Activated CD8-positive, alpha-beta T cell treated with anti-CD3 and anti-CD28 coated beads for 36 hours (primary cell): ENCODE data around the gene B4GALNT1. TPM values are rescaled to one million over a fixed set of nuclear protein-coding genes. Genes with fewer than 3 reads are reported as not detected.

Source experiments
- ATAC-seq: fragments of 200-7000 bp; cut with Tn5 transposase; one replicate; pipeline ENCODE4 v1.10.0; 2021; ENCODE audit warnings: mild to moderate bottlenecking, moderate library complexity
- CTCF ChIA-PET: fragments of 350-600 bp; sonication (Branson Sonifier 250); formaldehyde crosslinking; loops from one replicate; lab custom pipeline; 2021; ENCODE audit warnings: antibody characterized with exemption; lab: Charles Lee
- POLR2A ChIA-PET: fragments of 350-600 bp; sonication (Branson Sonifier 250); formaldehyde crosslinking; loops from one replicate; lab custom pipeline; 2021; ENCODE audit warnings: antibody characterized with exemption; lab: Charles Lee
- DNase-seq: peaks from one replicate; pipeline ENCODE4 v3.0.0-alpha.2; 2020
- H3K27ac Mint-ChIP-seq: one replicate; pipeline ENCODE4 v1.8.0; 2021; ENCODE audit warnings: mild to moderate bottlenecking, mixed read lengths
- H3K27me3 Mint-ChIP-seq: one replicate; pipeline ENCODE4 v1.8.0; 2021; ENCODE audit warnings: mixed read lengths
- H3K36me3 Mint-ChIP-seq: one replicate; pipeline ENCODE4 v1.8.0; 2021; ENCODE audit warnings: low read depth, mixed read lengths
- H3K4me1 Mint-ChIP-seq: one replicate; pipeline ENCODE4 v1.8.0; 2021; ENCODE audit warnings: low read depth, mixed read lengths
- H3K4me3 Mint-ChIP-seq: one replicate; pipeline ENCODE4 v1.8.0; 2021; ENCODE audit warnings: mild to moderate bottlenecking, moderate library complexity, mixed read lengths
- H3K9me3 Mint-ChIP-seq: one replicate; pipeline ENCODE4 v1.8.0; 2021; ENCODE audit warnings: mixed read lengths
- intact Hi-C: fragments of 100-400 bp; cut with micrococcal nuclease; formaldehyde crosslinking; loops from one replicate; pipeline ENCODE4 v1.10.0; 2022
- total RNA-seq, 2 experiments: library from RNA; stranded (reverse); gene quantifications; one replicate each; pipeline ENCODE4 v1.2.3, GENCODE V29; 2021
- TF ChIP-seq, protein P1 (sequence below): fragments of 200-600 bp; IDR thresholded peaks from one replicate; pipeline ENCODE4 v1.8.0; 2022; ENCODE audit warnings: antibody characterized with exemption, mild to moderate bottlenecking

B4GALNT1 gene
- total RNA-seq, 2 experiments from 2014 or later = 0.61 to 1.4 TPM

DNA sequence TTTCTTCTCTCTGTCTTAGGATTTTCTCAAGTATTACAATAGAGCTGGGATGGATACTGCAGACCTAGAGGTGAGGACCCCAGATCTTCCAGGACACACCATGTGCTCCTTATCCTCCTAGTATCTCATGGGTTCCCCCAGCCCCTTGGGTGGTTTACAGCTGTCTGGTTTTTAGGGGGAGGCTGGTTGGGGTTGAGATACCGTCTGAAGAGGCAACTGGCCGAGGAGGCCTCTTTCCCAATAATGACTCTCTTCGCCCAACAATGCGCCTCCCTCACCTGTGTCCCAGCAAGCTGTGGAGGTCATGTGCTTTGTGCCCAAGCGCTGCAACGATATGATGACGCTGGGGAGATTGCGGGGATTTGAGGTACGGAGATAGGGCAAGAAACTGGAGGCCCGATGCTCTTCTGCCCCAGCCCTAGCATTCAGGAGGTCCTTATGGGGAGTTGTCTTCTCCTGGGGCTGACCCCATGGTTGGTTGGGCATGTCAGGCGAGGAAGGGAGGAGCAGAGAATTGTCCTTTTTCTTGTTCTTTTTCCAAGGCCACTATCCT is 18.0 kb downstream of the B4GALNT1 start:
- H3K4me1 Mint-ChIP-seq = peaks cover 9% of the 10 kb centered on the region
- peaks cover 35% of the 10 kb centered on the region for H3K27me3 Mint-ChIP-seq
- CTCF ChIA-PET = interaction anchor here (2.1 to 8.0 kb wide), 3 partner anchors 12 to 32 kb away, joined by 7 to 60 read pairs (median 9); no protein-coding TSS in a partner anchor
- TF ChIP-seq, protein P1, sequence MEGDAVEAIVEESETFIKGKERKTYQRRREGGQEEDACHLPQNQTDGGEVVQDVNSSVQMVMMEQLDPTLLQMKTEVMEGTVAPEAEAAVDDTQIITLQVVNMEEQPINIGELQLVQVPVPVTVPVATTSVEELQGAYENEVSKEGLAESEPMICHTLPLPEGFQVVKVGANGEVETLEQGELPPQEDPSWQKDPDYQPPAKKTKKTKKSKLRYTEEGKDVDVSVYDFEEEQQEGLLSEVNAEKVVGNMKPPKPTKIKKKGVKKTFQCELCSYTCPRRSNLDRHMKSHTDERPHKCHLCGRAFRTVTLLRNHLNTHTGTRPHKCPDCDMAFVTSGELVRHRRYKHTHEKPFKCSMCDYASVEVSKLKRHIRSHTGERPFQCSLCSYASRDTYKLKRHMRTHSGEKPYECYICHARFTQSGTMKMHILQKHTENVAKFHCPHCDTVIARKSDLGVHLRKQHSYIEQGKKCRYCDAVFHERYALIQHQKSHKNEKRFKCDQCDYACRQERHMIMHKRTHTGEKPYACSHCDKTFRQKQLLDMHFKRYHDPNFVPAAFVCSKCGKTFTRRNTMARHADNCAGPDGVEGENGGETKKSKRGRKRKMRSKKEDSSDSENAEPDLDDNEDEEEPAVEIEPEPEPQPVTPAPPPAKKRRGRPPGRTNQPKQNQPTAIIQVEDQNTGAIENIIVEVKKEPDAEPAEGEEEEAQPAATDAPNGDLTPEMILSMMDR = no peak
- ATAC-seq = no peak
- DNase-seq = no peak
- no peaks in the 10 kb centered on the region for H3K9me3 Mint-ChIP-seq
- H3K27ac Mint-ChIP-seq = no peak overlapping the region
- intact Hi-C loops = no loop called here
- POLR2A ChIA-PET = interaction anchor here (0.6 to 4.8 kb wide), 6 partner anchors 10 to 88 kb away, joined by 3 to 27 read pairs (median 4); partner anchors contain the start of genes DTX3 and PIP4K2C
- H3K36me3 Mint-ChIP-seq = no peaks in the 10 kb centered on the region
- no peak overlapping the region for H3K4me3 Mint-ChIP-seq

DNA sequence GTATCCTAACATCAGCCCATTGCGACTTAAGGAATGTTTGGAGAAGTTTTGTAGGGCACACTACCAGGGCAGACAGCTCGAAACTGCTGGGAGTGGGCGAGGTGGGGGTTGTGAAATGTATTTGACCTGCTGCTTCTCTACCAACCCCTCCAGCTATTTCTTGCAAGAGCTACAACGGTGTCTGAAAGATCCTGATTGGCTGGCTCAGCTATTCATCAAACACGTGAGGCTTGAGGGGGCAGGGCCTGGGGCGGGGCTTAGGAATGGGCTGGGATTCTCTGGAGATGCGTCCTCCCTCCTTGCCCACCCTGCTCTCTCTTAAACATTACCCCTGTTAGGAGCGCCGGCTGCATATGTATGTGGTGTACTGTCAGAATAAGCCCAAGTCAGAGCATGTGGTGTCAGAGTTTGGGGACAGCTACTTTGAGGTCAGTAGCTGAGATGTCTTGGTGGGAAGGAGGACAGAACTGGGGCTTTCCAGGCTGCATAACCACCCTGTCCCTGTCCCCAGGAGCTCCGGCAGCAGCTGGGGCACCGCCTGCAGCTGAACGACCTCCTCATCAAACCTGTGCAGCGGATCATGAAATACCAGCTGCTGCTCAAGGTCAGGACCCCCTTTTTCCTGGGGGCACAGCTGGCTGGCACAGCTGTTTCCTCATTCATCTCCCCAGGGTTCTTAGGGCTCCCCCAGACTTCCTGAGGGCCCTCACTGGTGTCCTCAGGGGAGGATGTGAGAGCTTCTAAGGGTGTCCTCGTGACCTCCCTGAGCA is 18.6 kb downstream of the B4GALNT1 start:
- DNase-seq = peak; percentile 49
- peak; percentile 12 for ATAC-seq
- Mint-ChIP-seq H3K27me3 (peaks cover 32% of the 10 kb centered on the region), H3K36me3 (no peaks in the 10 kb centered on the region), H3K27ac (no peak overlapping the region), H3K4me3 (no peak overlapping the region), H3K4me1 (peaks cover 9% of the 10 kb centered on the region), H3K9me3 (no peaks in the 10 kb centered on the region)
- TF ChIP-seq, protein P1 = no peak
- intact Hi-C loops = no loop called here
- ChIA-PET CTCF (interaction anchor here (2.1 to 8.0 kb wide), 3 partner anchors 13 to 31 kb away, joined by 7 to 60 read pairs (median 9); no protein-coding TSS in a partner anchor), POLR2A (interaction anchor here (0.7 to 4.8 kb wide), 4 partner anchors 10 to 31 kb away, joined by 3 to 27 read pairs (median 12); partner anchors contain the start of genes DTX3 and PIP4K2C)

DNA sequence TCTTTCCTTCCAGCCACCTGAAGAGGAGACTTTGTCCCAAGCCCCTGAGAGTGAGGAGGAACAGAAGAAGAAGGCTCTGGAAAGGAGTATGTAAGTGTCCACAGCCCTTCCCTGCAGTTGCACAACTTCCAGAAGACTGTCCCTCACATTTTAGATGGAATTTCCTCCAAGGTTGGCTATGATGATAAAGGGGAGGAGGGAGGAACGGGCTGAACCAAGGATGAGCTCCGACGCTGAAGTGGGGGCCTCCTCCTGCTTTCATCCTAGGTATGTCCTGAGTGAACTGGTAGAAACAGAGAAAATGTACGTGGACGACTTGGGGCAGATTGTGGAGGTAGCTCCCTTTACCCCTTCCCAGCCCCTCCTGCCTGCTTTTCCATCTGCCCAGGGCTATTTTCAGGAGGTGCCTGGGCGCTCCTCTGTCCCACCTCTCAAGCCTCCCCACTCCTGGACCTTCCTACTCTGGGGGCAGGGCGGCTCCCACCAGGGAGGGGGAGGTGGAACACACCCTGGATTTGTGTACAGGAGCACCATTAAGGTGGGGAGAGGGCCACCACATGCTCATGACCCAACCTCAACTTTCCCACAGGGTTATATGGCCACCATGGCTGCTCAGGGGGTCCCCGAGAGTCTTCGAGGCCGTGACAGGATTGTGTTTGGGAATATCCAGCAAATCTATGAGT is 19.4 kb downstream of the B4GALNT1 start:
- no peaks in the 10 kb centered on the region for H3K9me3 Mint-ChIP-seq
- no peak for ATAC-seq
- no peak overlapping the region for H3K27ac Mint-ChIP-seq
- H3K4me1 Mint-ChIP-seq = peaks cover 9% of the 10 kb centered on the region
- H3K4me3 Mint-ChIP-seq = no peak overlapping the region
- CTCF ChIA-PET = interaction anchor here (0.6 to 8.0 kb wide), 3 partner anchors 19 to 31 kb away, joined by 3 to 60 read pairs (median 7); partner anchors contain the start of gene B4GALNT1
- H3K27me3 Mint-ChIP-seq = peaks cover 25% of the 10 kb centered on the region
- H3K36me3 Mint-ChIP-seq = no peaks in the 10 kb centered on the region
- DNase-seq = no peak
- TF ChIP-seq, protein P1 = no peak
- POLR2A ChIA-PET = interaction anchor here (1.0 to 4.8 kb wide), 3 partner anchors 9 to 127 kb away, joined by 3 to 27 read pairs (median 21); partner anchors contain the start of genes DTX3 and PIP4K2C
- intact Hi-C loops = no loop called here

DNA sequence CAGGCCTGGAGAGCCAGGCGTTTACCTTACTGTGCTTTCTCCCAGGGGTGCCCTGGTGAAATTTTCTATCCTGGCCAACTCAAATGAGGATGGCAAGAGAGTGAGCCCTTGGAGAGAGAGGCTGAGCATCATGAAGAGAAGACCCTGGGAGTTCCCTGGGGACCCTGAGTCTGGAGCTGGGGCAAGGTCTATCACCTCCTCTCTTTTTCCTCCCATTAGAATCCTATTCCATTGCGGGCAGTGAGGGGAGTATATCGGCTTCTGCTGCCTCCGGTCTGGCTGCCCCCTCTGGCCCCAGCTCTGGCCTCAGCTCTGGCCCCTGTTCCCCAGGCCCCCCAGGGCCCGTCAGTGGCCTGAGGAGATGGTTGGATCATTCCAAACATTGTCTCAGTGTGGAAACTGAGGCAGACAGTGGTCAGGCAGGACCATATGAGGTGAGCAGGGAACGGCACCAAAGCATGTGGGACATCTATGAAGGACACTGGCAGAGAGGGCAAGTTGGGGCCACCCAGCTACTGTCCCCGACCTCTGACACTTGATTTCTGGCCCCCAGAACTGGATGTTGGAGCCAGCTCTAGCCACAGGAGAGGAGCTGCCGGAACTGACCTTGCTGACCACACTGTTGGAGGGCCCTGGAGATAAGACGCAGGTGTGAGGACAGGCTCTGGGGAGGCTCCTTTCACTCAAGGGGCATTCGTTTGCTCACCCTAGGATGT is 20.1 kb downstream of the B4GALNT1 start:
- H3K36me3 Mint-ChIP-seq = no peaks in the 10 kb centered on the region
- peaks cover 9% of the 10 kb centered on the region for H3K4me1 Mint-ChIP-seq
- DNase-seq = no peak
- H3K27ac Mint-ChIP-seq = no peak overlapping the region
- ChIA-PET POLR2A (interaction anchor here (1.0 to 4.8 kb wide), 3 partner anchors 8 to 128 kb away, joined by 3 to 27 read pairs (median 21); partner anchors contain the start of genes DTX3 and PIP4K2C), CTCF (interaction anchor here (1.3 to 8.0 kb wide), 4 partner anchors 7 to 30 kb away, joined by 5 to 60 read pairs (median 12); no protein-coding TSS in a partner anchor)
- intact Hi-C loops = no loop called here
- TF ChIP-seq, protein P1 = no peak
- no peak for ATAC-seq
- no peaks in the 10 kb centered on the region for H3K9me3 Mint-ChIP-seq
- H3K27me3 Mint-ChIP-seq = peaks cover 20% of the 10 kb centered on the region
- H3K4me3 Mint-ChIP-seq = peak overlapping the region; percentile 60
